Erythroblast (primary cell): ENCODE results near the gene SCN8A.

Experiments used
- DNase-seq, 2 experiments: peaks; one replicate each; lab custom pipeline; 2025; lab: John Stamatoyannopoulos, UW
- GATA1 ChIP-seq: IDR thresholded peaks from 2 replicates; pipeline ENCODE4 v1.6.1; 2011; ENCODE audit warnings: low read depth, mild to moderate bottlenecking, control low read depth, low read length, moderate library complexity
- POLR2A ChIP-seq: IDR thresholded peaks from 2 replicates; pipeline ENCODE4 v1.6.1; 2011; ENCODE audit warnings: mild to moderate bottlenecking, low read length

SCN8A gene

DNA sequence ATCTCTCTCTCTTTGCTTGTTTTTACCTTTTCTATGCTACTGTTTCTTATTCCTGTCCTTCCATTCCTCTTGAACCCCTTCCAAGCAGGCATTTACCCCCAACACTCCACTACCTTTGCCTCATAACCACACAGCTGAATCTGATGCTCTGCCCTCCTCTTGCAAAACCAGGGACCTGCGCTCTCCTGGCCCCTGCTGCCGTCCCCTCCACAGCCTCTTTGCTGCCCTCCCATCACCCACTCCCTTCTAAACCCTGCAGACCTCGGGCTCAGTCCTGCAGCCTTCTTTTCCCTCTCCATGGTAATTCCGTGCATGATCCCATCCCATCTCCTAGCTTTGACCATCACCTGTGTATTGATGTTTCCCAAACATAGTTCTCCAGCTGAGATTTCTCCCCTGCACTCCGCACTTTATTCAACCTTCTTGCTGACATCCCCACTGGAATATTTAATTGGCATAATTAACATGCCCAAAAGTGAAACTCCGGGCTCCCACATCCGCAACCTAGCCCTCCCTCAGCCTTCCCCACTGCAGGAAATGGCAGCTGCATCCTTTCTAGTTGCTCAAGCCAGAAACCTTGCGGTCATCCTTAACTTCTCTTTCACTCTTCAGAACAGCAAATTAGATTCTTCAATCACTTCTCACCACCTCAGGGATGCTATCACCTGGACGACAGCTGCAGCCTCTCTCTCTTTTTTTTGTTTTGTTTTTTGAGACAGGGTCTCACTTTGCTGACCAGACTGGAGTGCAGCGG lies 241.5 kb downstream of the SCN8A start:
- TF ChIP-seq POLR2A, result no peak
- DNase-seq, result no peak

DNA sequence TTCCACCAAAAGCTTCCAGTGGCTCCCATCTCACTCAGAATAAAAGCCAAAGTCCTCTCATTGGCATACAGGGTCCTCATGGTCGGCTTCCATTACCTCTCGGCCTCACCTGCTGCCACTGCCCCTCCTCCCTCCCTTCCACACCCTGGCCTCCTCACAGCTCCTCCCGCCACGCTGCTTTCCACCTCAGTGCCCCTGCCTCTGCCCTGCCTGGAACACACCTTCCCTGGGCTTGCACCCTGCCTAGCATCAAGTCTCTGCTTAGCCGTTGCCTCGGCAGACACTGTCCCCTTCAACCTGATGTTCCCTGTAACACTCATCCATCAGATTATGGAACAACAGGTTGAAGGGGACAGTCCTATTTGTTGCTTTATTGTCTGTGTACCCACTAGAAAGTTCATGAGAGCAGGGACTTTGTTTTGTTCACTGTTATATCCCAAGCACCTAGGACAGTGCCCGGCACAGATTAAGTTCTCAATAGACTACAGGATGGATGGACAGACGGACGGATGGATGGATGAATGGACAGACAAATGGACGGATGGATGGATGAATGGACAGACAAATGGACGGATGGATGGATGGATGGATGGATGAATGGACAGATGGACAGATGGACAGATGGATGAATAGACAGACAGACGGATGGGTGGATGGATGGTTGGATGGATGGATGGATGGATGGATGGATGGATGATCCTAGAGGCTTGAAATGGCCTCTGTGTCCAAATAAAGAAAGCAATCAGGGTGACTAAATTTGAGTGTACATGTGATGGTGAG lies 242.6 kb downstream of the SCN8A start:
- TF ChIP-seq GATA1 (no peak), POLR2A (no peak)
- DNase-seq, result no peak

DNA sequence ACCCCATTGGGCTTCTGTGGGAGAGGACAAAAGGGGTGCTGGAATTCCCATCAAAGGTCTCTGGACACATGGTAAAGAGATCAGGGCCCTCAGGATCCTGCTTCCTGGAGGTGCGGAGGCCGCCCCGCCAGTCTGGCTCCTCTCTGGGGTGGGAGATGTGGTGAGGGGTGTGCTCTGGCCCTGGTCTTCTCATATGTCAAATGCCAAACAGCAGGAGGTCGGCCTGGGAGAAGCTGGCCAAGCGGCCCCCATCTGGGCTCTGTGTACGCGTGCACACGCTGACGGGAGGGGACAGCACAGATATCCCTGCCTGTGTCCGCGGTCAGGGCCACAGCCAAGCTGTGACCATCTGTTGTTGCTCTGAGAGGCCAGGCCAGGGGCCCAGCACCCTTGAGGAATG lies 243.4 kb downstream of the SCN8A start:
- TF ChIP-seq GATA1 (no peak), POLR2A (no peak)
- DNase-seq, result no peak

DNA sequence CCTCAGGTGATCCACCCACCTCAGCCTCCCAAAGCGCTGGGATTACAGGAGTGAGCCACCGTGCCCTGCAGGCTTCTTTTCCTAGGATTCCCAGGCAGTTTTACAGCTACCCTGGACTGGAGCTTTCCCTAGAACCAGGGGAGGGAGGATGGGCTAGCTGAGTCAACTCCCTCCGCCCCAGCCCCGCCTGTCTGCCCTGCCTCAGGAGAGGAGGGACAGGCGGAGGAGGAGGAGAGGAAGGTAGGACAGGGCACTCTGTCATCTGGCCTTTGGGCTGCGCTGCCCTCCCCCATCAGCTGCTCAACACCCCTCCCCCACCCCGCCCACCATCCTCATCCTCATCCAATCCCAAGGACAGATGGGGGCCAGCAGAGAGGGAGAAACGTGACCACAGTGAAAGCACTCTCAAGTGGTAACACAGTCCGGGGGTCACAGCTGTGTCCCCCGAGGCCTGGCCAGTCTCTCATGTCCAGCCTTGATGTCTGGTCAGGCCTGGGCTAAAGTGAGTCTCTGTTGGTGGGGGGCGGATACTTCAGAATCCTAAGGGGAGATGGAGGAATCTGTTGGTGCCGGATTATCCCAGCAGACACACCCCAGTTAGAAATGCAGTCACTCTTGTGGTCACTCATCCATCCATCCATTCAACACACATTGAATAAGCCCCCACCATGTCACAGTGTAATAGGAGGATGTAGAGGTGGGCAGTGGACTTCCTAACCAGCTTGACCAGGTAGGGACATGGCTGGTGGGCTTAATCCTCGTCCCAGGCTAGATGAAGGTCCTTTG lies 245.2 kb downstream of the SCN8A start:
- DNase-seq, result no peak
- TF ChIP-seq GATA1 (no peak), POLR2A (no peak)

DNA sequence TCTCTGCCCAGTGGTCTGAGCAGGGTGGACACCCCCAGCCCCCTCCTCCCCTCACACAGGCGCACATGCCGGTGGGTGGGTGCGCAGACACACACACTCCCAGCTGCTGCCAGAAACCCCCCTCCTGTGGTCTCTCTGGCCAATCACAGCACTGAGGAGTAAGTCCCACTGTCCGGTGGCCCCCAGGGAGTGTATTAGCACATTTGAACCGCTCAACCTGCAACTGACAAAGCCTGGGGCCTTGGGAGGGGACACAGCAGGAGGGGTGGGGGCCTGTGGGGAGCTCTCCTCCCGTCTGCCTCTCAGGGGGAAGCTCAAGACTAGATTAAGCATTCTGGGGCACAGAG lies 245.8 kb downstream of the SCN8A start:
- DNase-seq, result no peak
- TF ChIP-seq POLR2A, result no peak
- no peak for TF ChIP-seq GATA1

DNA sequence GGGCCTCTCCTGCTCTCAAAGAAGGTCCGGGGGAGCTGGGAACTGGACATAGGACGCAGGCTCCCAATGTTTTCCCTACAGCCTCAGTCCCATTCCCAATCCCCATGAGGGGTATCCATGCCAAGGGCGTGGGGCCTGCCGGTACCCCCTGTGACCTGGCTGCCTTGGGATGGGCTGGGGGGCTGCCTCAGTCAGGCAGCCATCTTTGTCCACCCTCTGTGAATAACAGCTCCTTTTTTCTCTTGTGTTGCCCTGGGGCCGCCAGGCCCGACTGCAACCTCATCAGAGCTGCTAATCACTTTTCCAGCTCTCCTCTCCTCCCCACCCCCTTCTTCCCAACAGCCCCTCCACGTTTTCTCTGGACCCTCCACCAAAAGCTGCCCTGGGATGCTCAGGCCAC lies 246.3 kb downstream of the SCN8A start:
- no peak for DNase-seq
- TF ChIP-seq POLR2A (no peak), GATA1 (no peak)

DNA sequence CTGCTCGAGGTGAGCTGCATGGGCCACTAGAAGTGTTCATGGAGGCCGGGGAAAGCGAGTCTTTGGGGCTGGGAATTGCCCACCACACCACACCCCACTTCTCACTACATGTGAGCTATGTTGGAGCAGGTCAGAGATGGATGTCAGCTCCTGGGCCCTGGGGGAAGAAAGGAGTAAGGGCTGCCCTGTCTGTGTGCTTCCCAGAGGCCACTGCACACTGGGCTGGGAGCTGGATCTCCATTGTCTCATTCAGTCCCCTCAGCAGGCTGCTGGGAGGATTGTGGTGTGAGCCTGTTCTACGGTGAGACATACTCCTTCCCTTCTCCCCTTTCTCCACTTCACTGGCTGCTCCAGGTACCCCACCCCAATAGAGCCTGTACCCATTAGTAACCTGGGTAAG lies 247.0 kb downstream of the SCN8A start:
- no peak for DNase-seq

DNA sequence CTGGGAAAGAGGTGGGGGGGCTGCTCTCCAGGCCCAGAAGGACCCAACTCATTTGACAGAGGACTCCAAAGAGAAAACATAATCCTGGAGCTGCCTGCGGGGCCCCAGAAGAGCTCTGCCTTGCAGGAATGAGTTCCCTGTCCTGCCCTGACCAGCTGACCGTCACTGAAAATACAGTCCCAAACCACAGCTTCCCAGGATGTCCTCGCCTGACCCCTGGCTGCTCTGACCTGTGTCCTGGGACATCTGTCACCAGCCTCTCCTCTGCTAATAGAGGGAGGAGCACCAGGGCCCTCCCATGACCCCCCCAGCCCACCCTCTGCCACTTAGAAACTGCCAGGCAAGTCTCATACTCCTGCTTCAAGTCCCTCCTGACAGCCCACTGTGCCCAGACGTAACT lies 247.7 kb downstream of the SCN8A start:
- no peak for DNase-seq
- TF ChIP-seq GATA1 (no peak), POLR2A (no peak)

More for the DNA sequence above, 247.0 kb downstream of the SCN8A start:
- TF ChIP-seq GATA1, result no peak
- no peak for TF ChIP-seq POLR2A

DNA sequence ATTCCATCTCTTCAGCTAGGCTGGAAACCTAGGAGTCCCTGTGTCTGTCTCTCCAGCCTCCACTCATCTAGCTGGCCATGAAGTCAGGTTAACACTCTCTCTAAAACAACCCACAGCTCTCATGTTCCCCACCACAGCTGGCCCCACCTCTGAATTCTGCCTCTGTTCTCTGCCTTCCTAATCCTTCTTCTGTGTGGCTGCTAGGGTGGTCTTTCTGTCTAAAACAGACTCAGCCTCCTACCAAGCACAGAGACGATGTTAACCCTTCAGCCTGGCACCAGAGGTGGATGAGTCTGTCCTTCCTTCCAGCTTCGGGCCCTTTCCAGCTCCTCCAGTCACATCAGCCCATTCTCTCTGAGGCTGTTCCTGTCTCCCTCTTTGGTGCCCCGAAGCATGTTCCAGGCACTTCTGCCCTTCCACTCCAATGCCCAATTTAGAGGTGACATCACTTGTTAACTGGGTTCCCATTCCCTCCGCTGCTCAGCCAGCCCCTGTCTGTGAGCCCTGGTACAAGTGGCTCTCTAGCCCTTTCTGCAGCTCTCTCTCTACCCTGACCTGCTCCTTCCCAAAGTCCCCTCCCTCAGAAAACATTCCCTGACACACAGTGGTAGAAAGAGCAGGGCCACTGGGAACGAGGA lies 248.4 kb downstream of the SCN8A start:
- TF ChIP-seq GATA1 (no peak), POLR2A (no peak)
- no peak for DNase-seq

DNA sequence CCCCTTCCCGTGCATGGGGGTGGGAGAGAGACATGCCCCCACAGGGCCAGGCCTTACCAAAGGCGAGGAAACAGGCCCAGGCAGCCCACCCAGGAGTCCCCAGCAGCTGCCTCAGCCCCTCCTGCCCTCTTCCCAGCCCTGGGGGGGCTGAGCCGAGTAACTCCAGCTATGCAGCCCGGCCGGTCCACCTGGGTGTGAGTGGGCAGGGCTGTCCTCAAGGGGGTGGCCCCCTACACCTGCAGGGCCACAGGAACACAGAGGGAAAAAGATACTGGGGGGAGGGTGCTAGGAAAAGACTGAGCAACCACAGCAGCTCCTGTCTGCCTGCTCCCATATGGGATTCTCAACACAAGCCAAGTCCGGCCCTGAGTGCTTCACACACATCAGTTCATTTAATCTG lies 249.9 kb downstream of the SCN8A start:
- no peak for TF ChIP-seq POLR2A
- no peak for TF ChIP-seq GATA1
- DNase-seq, result no peak

DNA sequence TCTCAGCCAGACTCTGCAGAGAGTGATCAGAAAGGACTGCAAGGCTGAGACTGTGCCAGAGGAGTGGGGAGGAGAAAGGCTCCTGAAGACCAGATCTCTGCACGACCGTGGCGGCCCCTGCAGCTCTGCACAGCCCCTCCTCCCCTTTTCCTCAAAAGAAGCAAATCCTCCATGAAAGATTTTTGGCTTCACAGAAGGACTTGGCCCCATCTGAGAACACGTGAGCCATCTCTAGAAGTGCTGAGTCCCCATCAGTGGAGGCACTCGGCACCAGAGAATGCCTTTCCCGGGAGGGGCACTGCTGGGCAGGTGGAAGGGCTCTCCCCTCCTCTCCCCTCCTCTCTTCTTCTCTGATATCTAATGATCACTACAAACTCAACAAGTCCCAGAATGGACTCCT lies 250.7 kb downstream of the SCN8A start:
- TF ChIP-seq GATA1 (no peak), POLR2A (no peak)
- DNase-seq, result no peak

DNA sequence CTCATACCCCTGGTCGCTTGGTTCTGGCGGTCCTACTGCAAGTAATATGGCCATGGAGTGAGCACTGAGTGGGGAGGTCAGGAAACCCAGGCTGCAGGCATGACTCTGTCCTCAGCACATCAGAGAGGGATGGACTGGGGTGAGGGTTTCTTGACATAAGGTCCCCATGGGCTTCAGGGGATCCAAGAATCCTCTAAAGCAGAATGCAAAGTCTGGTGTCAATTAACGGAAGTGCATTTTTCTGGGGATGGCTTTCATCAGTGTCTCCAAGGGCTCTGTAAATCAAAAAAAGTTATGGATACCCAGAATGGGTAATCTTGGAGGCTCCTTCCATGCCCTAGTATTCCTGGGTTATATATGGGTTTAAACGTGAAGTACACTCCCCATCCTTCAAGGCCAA lies 253.8 kb downstream of the SCN8A start:
- TF ChIP-seq GATA1 (no peak), POLR2A (no peak)
- no peak for DNase-seq

DNA sequence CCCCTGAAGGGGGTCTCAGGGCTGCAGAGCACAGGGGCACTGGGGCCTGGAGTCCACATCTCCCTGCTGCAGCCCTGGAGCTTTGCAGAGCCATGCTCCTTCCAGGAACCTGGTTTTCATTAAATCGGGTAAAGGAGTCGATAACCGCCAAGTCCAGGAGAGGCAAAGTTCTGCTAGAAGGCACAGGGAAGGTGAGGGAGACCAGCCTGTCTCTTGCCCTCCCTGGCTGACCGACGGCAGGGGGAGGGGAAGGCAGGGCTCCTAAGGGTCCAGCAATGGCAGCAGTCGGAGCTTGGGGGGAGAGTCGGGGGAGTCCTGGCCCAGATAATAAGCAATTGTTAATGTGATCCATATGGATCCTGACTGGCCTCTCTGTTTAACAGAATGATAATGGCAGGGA lies 254.4 kb downstream of the SCN8A start:
- no peak for TF ChIP-seq POLR2A
- TF ChIP-seq GATA1, result no peak
- DNase-seq, result no peak

DNA sequence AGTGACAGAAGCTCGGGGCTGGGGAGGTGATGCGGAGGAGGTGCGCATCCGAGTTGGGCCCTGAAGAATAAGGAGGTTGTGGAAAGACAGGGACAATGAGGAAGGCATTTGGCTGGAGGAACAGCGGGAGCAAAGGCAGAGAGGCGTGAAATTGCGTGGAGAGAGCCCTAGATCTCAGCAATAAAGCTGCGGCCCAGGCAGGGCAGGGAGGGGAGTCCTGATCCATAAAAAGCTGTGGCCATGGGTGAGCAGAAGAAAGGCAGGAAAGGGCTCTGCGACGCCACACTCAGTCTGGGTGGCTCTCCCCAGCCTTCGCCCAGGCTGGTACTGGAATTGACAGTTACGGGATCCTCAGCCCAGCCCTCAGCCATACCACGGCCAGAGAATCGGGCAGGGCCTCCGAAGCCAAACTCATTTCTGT lies 255.2 kb downstream of the SCN8A start:
- no peak for DNase-seq
- TF ChIP-seq POLR2A (no peak), GATA1 (no peak)
